GM12878 (cell line): Measurements from ENCODE around the gene NFKBIE. TPM values are rescaled to one million over a fixed set of nuclear protein-coding genes. Genes with fewer than 3 reads are reported as not detected.

ENCODE experiments used
- ATAC-seq: fragments of 200-7000 bp; cut with Tn5 transposase; 3 replicates; pipeline ENCODE4 v1.9.1; 2020; ENCODE audit warnings: mild to moderate bottlenecking, moderate library complexity
- BruUV-seq: library from RNA; stranded (reverse); fragments of 400-500 nt; replicated peaks from 2 replicates; lab custom pipeline; 2021; lab: Mats Ljungman, UMichigan
- CTCF ChIA-PET: fragments of 300-600 bp; sonication (Branson Sonifier 250); formaldehyde crosslinking; extraction: SDS; loops from one replicate; lab custom pipeline; 2021; ENCODE audit warnings: inconsistent platforms; lab: Yijun Ruan, JAX
- POLR2A ChIA-PET: fragments of 350-600 bp; formaldehyde crosslinking; extraction: SDS; loops from one replicate; lab custom pipeline; 2021; ENCODE audit warnings: inconsistent platforms; lab: Charles Lee
- RAD21 ChIA-PET: fragments of 300-600 bp; sonication (Branson Sonifier 250); formaldehyde crosslinking; loops from one replicate; lab custom pipeline; 2023; ENCODE audit warnings: antibody characterized with exemption; ENCODE audit not compliant: unreplicated experiment; lab: Charles Lee
- SMC1A ChIA-PET: fragments of 300-600 bp; sonication (Branson Sonifier 250); formaldehyde crosslinking; loops from one replicate; lab custom pipeline; 2023; ENCODE audit not compliant: unreplicated experiment, uncharacterized antibody; lab: Charles Lee
- DNase-seq: peaks from one replicate; pipeline ENCODE4 v3.0.0-alpha.2; 2011; ENCODE audit warnings: low read depth, low spot score
- FAIRE-seq: peaks from 3 replicates; lab custom pipeline; 2011; peaks lifted over from hg19 to GRCh38; lab: Jason Lieb, UNC
- H2AFZ ChIP-seq: 2 replicates; pipeline ENCODE4 v1.6.0; 2011; ENCODE audit warnings: low read depth, low read length, control low read depth; ENCODE audit not compliant: control insufficient read depth
- H3K27ac ChIP-seq: 2 replicates; pipeline ENCODE4 v1.5.1; 2011; ENCODE audit warnings: control low read depth; ENCODE audit not compliant: control insufficient read depth, insufficient read depth
- H3K27me3 ChIP-seq, 2 experiments: replicated peaks in 1 of 2; 2 replicates each; pipeline versions ENCODE4 v1.6.0 to v1.6.1; 2011; ENCODE audit warnings: low read length in 1 of 2; ENCODE audit not compliant: control insufficient read depth in 2 of 2, insufficient read depth in 2 of 2
- H3K36me3 ChIP-seq, 2 experiments: 2 replicates each; pipeline ENCODE4 v1.5.1; 2011; ENCODE audit warnings: low read length in 1 of 2; ENCODE audit not compliant: control insufficient read depth in 2 of 2, insufficient read depth in 2 of 2
- H3K4me1 ChIP-seq: 2 replicates; pipeline ENCODE4 v1.6.1; 2011; ENCODE audit warnings: mild to moderate bottlenecking, low read length, moderate library complexity, mixed read lengths; ENCODE audit not compliant: control insufficient read depth, insufficient read depth
- H3K4me2 ChIP-seq: 2 replicates; pipeline ENCODE4 v1.6.0; 2011; ENCODE audit warnings: control low read depth; ENCODE audit not compliant: control insufficient read depth, insufficient read depth
- H3K4me3 ChIP-seq: fragments of 200-600 bp; sonication (generic); 2 replicates; pipeline ENCODE4 v1.5.1; 2016
- H3K79me2 ChIP-seq: 2 replicates; pipeline ENCODE4 v1.6.0; 2011; ENCODE audit warnings: low read length; ENCODE audit not compliant: control insufficient read depth, insufficient read depth
- H3K9ac ChIP-seq: 2 replicates; pipeline ENCODE4 v1.8.0; 2011; ENCODE audit warnings: low read length, control low read depth, mixed read lengths; ENCODE audit not compliant: control insufficient read depth, insufficient read depth
- H3K9me3 ChIP-seq: replicated peaks from 3 replicates; pipeline ENCODE4 v1.5.1; 2011; ENCODE audit warnings: mild to moderate bottlenecking, low read length; ENCODE audit not compliant: control insufficient read depth, insufficient read depth
- H4K20me1 ChIP-seq: 2 replicates; pipeline ENCODE4 v1.6.0; 2011; ENCODE audit not compliant: control insufficient read depth, insufficient read depth
- CBFB ChIP-seq: IDR thresholded peaks from 2 replicates; pipeline ENCODE4 v1.6.1; 2016; ENCODE audit warnings: antibody characterized with exemption, low read depth
- CHD1 ChIP-seq: IDR thresholded peaks from 2 replicates; pipeline ENCODE4 v1.6.1; 2012; ENCODE audit warnings: low read depth, low read length, improper control_type of control experiment
- IRF4 ChIP-seq: IDR thresholded peaks from 2 replicates; pipeline ENCODE4 v1.6.1; 2011; ENCODE audit warnings: low read depth, low read length
- POLR2AphosphoS2 ChIP-seq: IDR thresholded peaks from 2 replicates; pipeline ENCODE4 v1.6.1; 2011; ENCODE audit warnings: low read depth, mild to moderate bottlenecking, low read length, improper control_type of control experiment, moderate library complexity
- POU2F2 ChIP-seq: IDR thresholded peaks from 3 replicates; pipeline ENCODE4 v1.6.1; 2011; ENCODE audit warnings: low read depth, mild to moderate bottlenecking, low read length, borderline replicate concordance
- STAT1 ChIP-seq: fragments of 450-650 bp; conservative IDR thresholded peaks from 2 replicates; pipeline ENCODE4 v1.6.1; 2014; ENCODE audit warnings: antibody characterized with exemption, mild to moderate bottlenecking
- TBL1XR1 ChIP-seq: IDR thresholded peaks from 2 replicates; pipeline ENCODE4 v1.6.1; 2012; ENCODE audit warnings: low read depth, low read length, improper control_type of control experiment
- WGBS: methylation state at CpG from one replicate; pipeline ENCODE4 v1.1.6; 2016; ENCODE audit warnings: low lambda C conversion rate; ENCODE audit not compliant: insufficient replicate concordance, insufficient coverage; ENCODE audit errors: missing lambda C conversion rate; 5-methylcytosine and 5-hydroxymethylcytosine counted together
- in situ Hi-C: fragments of 300-500 bp; cut with MboI; formaldehyde crosslinking; loops from 9 replicates; pipeline ENCODE4 v1.14.3; 2018; ENCODE audit warnings: mixed read lengths
- intact Hi-C: fragments of 100-400 bp; cut with micrococcal nuclease; formaldehyde crosslinking; loops from one replicate; pipeline ENCODE4 v1.14.2; 2022; ENCODE audit not compliant: unreplicated experiment
- polyA plus RNA-seq, 11 experiments: library from polyadenylated mRNA; depleted of rRNA in 4 of 11; unstranded in 6 of 11; stranded (reverse) in 5 of 11; fragments of >200 nt; fragmentation: Nextera tagmentation in 4 of 11; fragmentation: Illumina TruSeq in 1 of 11; extraction: Ambion mirVana in 4 of 11; extraction: Trizol in 1 of 11; gene quantifications; 1 replicate in 1 of 11; 2 replicates in 10 of 11; pipeline versions ENCODE4 v1.2.1 to v1.2.3, GENCODE V29; 2011 to 2016; ENCODE audit warnings: inconsistent platforms in 2 of 11, missing spikeins in 2 of 11, low read depth in 1 of 11
- total RNA-seq, 4 experiments: library from RNA; depleted of rRNA in 3 of 4; stranded (reverse); fragments of >200 nt in 3 of 4; fragmentation: Illumina TruSeq in 1 of 4; extraction: Trizol in 1 of 4; gene quantifications; 2 replicates each; pipeline versions ENCODE4 v1.2.1 to v1.2.3, GENCODE V29; 2013 to 2021
- TF ChIP-seq, protein P1 (sequence below): IDR thresholded peaks from 2 replicates; pipeline ENCODE4 v1.6.1; 2012; ENCODE audit warnings: low read depth, low read length, improper control_type of control experiment
- TF ChIP-seq, protein P2 (sequence below): IDR thresholded peaks from 2 replicates; pipeline ENCODE4 v1.6.1; 2011; ENCODE audit warnings: low read depth, mild to moderate bottlenecking, low read length, moderate library complexity, borderline replicate concordance; ENCODE audit errors: extremely low read depth
- TF ChIP-seq, protein P3 (sequence below): fragments of 450-650 bp; IDR thresholded peaks from 2 replicates; pipeline ENCODE4 v1.6.1; 2016; ENCODE audit warnings: mild to moderate bottlenecking, moderate library complexity, borderline replicate concordance

Gene NFKBIE
- total and polyA plus RNA-seq, 10 of the 15 experiments (the other 5 are each of a cell fraction or from before 2014, with no cell fraction given): 10.4 to 106 (median 38.8) TPM

DNA sequence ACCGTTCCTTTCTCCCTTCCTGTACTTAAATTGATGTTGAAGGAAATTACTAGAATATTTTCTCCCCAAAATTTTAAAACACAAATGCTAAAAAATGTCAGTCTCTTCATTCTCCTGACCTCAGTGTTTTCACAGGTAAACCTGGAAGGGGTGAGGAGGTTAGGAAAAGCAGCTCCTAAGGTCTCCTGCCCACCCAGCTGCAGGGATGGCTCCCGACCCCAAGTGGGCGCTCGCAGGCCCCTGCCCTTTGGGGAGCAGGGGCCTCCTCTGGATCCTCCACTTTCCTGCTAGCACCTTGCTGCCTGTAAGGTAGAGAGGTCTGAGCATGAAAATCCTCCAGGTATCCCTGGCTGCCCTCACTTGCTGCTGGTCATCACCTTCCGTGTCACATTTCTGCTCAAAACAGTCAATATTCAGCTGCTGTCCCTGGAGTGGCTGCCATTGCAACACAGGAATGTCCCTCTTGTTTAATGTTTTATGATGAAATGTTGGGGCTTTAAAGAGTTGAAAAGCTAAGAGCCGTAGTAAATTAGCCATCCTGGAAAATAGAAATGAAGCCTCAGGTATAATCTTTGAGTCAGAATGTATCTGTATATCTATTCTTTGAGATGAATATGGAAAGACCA is 29.3 kb downstream of the NFKBIE start:
- FAIRE-seq: no peak
- in situ Hi-C loops: loop anchor here (5.0 to 10.0 kb wide), 2 partner anchors 64 to 131 kb away; no protein-coding TSS in a partner anchor

DNA sequence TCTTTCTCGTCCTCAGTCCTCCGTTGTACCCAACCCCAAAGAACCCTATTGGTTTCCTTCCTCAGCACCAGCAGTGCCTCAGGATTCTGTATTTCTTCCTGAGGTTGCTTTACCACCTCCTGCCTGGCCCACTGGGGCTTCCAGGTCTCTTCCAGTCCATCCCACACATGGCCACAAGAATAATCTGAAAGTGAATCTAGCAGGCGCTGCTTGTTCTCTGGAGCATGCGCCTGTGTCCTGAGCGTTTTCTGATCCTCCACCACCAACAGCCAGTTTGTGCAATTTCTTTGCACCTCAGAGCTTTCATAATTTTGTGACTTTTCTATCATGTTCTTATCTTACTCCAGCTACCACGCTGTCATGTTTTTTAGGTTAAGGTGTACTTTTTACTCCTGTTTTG is 30.1 kb downstream of the NFKBIE start:
- RAD21 ChIA-PET: interaction anchor here (0.9 to 4.8 kb wide), 7 partner anchors 11 to 66 kb away, joined by 3 to 29 read pairs (median 5); partner anchors contain the start of gene SLC29A1
- intact Hi-C loops: no loop called here
- no peak for TF ChIP-seq POLR2AphosphoS2
- TF ChIP-seq STAT1: no peak
- TF ChIP-seq CBFB: no peak
- TF ChIP-seq, protein P1, sequence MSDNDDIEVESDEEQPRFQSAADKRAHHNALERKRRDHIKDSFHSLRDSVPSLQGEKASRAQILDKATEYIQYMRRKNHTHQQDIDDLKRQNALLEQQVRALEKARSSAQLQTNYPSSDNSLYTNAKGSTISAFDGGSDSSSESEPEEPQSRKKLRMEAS: no peak
- TF ChIP-seq POU2F2: no peak
- TF ChIP-seq, protein P2, sequence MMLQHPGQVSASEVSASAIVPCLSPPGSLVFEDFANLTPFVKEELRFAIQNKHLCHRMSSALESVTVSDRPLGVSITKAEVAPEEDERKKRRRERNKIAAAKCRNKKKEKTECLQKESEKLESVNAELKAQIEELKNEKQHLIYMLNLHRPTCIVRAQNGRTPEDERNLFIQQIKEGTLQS: no peak
- no peak for TF ChIP-seq CHD1
- TF ChIP-seq, protein P3, sequence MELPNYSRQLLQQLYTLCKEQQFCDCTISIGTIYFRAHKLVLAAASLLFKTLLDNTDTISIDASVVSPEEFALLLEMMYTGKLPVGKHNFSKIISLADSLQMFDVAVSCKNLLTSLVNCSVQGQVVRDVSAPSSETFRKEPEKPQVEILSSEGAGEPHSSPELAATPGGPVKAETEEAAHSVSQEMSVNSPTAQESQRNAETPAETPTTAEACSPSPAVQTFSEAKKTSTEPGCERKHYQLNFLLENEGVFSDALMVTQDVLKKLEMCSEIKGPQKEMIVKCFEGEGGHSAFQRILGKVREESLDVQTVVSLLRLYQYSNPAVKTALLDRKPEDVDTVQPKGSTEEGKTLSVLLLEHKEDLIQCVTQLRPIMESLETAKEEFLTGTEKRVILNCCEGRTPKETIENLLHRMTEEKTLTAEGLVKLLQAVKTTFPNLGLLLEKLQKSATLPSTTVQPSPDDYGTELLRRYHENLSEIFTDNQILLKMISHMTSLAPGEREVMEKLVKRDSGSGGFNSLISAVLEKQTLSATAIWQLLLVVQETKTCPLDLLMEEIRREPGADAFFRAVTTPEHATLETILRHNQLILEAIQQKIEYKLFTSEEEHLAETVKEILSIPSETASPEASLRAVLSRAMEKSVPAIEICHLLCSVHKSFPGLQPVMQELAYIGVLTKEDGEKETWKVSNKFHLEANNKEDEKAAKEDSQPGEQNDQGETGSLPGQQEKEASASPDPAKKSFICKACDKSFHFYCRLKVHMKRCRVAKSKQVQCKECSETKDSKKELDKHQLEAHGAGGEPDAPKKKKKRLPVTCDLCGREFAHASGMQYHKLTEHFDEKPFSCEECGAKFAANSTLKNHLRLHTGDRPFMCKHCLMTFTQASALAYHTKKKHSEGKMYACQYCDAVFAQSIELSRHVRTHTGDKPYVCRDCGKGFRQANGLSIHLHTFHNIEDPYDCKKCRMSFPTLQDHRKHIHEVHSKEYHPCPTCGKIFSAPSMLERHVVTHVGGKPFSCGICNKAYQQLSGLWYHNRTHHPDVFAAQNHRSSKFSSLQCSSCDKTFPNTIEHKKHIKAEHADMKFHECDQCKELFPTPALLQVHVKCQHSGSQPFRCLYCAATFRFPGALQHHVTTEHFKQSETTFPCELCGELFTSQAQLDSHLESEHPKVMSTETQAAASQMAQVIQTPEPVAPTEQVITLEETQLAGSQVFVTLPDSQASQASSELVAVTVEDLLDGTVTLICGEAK: no peak
- TF ChIP-seq IRF4: no peak

More for the DNA sequence above, 29.3 kb downstream of the NFKBIE start:
- SMC1A ChIA-PET: interaction anchor here (1.0 to 3.5 kb wide), 8 partner anchors 9 to 63 kb away, joined by 3 to 26 read pairs (median 6); no protein-coding TSS in a partner anchor
- no peak overlapping the region for H3K9ac ChIP-seq
- RAD21 ChIA-PET: interaction anchor here (1.3 to 4.8 kb wide), 4 partner anchors 12 to 63 kb away, joined by 5 to 29 read pairs (median 16); partner anchors contain the start of gene SLC29A1
- no peaks in the 10 kb centered on the region for H4K20me1 ChIP-seq
- intact Hi-C loops: no loop called here
- no peaks in the 10 kb centered on the region for H3K27me3 ChIP-seq
- H3K4me2 ChIP-seq: no peak overlapping the region
- no peaks in the 10 kb centered on the region for H3K79me2 ChIP-seq
- H3K36me3 ChIP-seq: peaks cover 4 to 10% of the 10 kb centered on the region in 2 experiments; a peak in 3 of 4 replicates
- H3K9me3 ChIP-seq: no peaks in the 10 kb centered on the region
- no peak overlapping the region for H2AFZ ChIP-seq
- DNase-seq: no peak
- no peak overlapping the region for H3K27ac ChIP-seq
- H3K4me3 ChIP-seq: no peak overlapping the region
- CTCF ChIA-PET: interaction anchor here (0.9 to 6.4 kb wide), 15 partner anchors 10 to 138 kb away, joined by 3 to 117 read pairs (median 10); partner anchors contain the start of genes HSP90AB1, MYMX and SLC29A1
- BruUV-seq: no TSS peak
- POLR2A ChIA-PET: interaction anchor here (0.6 to 4.4 kb wide), 4 partner anchors 11 to 28 kb away, joined by 3 to 27 read pairs (median 4); partner anchors contain the start of gene HSP90AB1
- no peak for TF ChIP-seq TBL1XR1
- peaks cover 8% of the 10 kb centered on the region for H3K4me1 ChIP-seq
- 66% methylated on average over 6 of the region's 6 CpGs for WGBS
- no peak for ATAC-seq

More for the DNA sequence above, 30.1 kb downstream of the NFKBIE start:
- ATAC-seq: no peak
- H4K20me1 ChIP-seq: no peaks in the 10 kb centered on the region
- H3K9ac ChIP-seq: no peak overlapping the region
- WGBS: 97% methylated on average over 6 of the region's 6 CpGs
- H3K27me3 ChIP-seq: no peaks in the 10 kb centered on the region
- ChIA-PET CTCF (interaction anchor here (0.7 to 6.4 kb wide), 24 partner anchors 10 to 139 kb away, joined by 3 to 117 read pairs (median 6); partner anchors contain the start of genes AARS2, HSP90AB1, MYMX and SLC29A1), SMC1A (interaction anchor here (1.0 to 3.5 kb wide), 13 partner anchors 8 to 139 kb away, joined by 3 to 26 read pairs (median 5); partner anchors contain the start of gene SLC35B2), POLR2A (interaction anchor here (1.2 to 4.4 kb wide), 2 partner anchors 10 kb away, joined by 5 to 27 read pairs; no protein-coding TSS in a partner anchor)
- no peaks in the 10 kb centered on the region for H3K9me3 ChIP-seq
- H3K4me2 ChIP-seq: no peak overlapping the region
- no peaks in the 10 kb centered on the region for H3K79me2 ChIP-seq
- no TSS peak for BruUV-seq
- H2AFZ ChIP-seq: no peak overlapping the region
- H3K36me3 ChIP-seq: peaks cover 4 to 11% of the 10 kb centered on the region in 2 experiments; a peak in 3 of 4 replicates
- no peak overlapping the region for H3K4me3 ChIP-seq
- in situ Hi-C loops: loop anchor here (5.0 to 10.0 kb wide), 2 partner anchors 63 to 130 kb away; no protein-coding TSS in a partner anchor
- DNase-seq: no peak
- H3K4me1 ChIP-seq: peaks cover 8% of the 10 kb centered on the region
- FAIRE-seq: no peak
- no peak overlapping the region for H3K27ac ChIP-seq
